HG02798 (cell line): ENCODE results near the gene METRN.
"Not testable (repeated sequence)": the region's sequence is repeated elsewhere in the genome, so short reads cannot be mapped to it uniquely, and the experiment has no call there.

Experiments used
- ATAC-seq: cut with Tn5 transposase; IDR thresholded peaks from one replicate; pipeline ENCODE4 v1.9.1; 2021; ENCODE audit warnings: mild to moderate bottlenecking; ENCODE audit not compliant: unreplicated experiment, poor library complexity

The METRN gene

DNA sequence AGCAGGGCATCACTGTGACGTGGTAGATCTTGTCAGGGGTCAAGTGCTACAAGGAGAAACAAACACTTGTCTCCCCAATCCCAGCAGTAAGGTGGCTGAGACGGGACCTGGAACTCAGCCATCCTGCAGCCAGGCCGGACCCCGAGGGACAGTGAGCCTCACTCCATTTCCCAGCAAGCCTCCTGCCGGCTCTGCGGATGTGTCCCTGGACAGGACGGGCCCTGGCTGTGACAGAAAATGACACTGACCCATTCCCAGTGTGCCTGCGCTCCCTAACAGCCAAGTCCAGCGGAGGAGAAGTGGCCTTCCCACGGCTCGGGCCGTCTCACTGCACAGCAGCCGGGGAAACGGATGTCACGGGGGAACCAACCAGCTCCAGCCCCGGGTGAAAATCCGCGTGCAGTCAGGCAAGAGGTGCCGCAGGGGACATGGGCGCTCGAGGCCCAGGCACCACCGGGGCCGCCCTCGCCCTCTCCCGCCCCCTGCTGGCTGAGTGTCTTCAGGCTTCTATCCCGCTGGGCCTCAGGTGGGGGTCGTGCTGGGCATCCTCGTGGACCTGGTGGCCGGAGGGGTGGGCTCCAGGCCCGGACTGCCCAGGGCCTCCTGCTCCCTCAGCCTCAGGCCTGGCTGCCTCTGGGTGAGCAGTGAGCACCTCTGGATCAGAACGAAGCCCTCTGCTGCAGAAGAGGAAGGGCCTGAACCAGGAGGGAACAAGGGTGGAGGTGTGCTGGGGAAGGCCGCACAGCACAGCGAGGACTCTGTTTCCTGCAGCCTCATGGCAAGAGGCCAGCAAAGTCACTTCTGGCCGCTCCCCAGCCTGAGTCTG, 18.7 kb downstream of the METRN start:
- ATAC-seq: no peak

DNA sequence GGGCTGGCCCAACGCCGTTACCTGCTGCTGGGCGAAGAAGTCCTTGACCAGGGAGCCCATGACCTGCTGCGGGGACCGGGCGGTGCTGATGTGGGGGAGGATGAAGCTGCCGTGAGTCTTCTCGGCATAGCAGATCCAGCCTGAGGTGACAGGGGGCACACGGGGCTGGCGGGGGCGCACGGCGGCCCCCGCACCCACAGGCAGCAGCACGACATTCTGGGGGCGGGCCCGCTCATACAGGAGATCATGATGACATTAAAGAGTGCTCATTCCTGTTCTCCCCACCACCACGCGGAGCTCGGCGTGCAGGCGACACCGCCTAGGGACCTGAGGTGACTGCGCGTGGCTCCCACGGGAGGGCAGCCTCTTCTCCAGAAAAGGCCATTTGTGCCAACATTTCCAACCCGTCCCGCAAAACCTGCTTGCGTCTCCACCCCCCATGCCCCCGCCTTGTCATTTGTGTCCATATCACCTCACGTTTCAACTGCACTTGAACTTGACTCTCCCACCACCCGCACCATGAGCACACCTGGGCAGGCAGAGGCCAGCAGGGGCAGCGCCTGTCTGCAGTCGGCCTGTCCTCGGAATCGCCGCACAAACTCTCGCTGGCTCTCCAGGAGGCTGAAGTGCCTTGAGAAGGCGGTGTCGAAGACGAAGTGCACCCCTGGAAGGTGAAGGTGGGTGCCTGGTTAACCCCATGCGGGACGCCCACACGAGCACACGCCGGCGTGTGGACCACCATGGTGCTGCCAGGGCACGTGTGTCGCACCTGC, 19.5 kb downstream of the METRN start:
- no peak for ATAC-seq

- no peak for ATAC-seq
Measured at GRCh38 chr16:734981-735881, 20.3 kb downstream of the METRN start.

GRCh38 chr16:735982-736453, 21.1 kb downstream of the METRN start:
- ATAC-seq: peak; percentile 45

GRCh38 chr16:736936-737481, 22.1 kb downstream of the METRN start:
- no peak for ATAC-seq

DNA sequence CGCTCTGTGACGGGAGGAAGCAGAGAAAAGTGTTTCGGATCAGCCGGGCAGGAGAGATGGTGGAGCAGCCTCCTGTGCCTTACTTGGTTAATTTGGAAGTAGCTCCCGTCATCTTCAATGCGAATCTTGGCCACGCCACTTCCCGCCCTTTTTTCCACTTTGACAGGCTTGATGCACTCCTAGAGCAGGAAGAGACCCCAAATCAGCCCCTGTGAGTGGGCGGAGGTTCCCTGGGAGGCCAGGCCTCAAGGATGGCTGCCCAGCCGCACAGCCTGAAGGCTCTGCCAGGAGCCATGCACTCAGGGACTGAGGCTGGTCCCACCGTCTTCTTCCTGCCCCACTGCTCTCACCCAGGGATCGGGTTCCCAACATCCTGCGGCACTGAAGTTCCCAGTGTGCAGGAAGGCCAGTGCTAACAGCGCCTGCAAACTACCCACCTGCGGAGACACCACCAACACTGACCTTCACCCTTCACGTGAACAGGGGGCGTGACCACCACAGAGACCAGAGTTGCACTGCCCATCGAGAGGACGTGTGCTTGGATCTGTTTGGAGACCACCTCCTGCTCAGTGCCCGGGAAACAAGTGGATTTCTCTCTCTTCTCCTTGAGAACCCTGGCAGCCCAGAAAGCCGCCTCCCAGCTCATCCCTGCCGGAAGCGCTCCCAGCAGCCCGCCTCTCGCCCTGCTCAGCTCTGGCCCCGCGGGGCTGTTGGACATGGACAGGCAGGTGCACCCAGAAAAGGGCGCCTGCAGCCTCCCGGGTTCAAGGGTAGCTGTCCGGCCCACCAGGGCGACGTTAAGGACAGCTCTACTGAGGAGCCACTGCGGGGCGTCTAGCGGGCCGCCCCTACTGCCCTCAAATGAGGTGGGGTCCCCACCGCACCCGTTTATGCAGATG, 24.9 kb downstream of the METRN start:
- no peak for ATAC-seq

DNA sequence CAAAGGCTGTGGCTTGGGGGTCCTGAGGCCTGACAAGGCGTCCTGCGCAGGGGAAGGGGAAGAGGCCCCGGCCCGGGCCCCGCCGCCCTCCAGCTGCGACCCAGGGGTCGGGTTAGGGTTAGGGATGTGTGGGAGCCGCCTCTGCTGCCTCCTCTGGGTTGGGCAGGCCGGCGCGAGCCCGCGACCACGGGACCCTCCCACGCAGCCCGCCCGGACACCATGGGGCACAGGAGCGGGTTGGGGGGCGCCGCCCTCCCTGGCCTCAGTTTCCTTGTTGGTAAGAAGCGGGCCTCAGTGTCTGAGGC, 25.5 kb downstream of the METRN start:
- ATAC-seq: peak; percentile 6

- peak; percentile 75 for ATAC-seq
Measured at GRCh38 chr16:740764-741505, 26.0 kb downstream of the METRN start, which contains the start of gene CIAO3. Gene CIAO3, minus strand, starts transcription at chr16:740997. Its CDS starts 12 bp downstream, at chr16:740985.

DNA sequence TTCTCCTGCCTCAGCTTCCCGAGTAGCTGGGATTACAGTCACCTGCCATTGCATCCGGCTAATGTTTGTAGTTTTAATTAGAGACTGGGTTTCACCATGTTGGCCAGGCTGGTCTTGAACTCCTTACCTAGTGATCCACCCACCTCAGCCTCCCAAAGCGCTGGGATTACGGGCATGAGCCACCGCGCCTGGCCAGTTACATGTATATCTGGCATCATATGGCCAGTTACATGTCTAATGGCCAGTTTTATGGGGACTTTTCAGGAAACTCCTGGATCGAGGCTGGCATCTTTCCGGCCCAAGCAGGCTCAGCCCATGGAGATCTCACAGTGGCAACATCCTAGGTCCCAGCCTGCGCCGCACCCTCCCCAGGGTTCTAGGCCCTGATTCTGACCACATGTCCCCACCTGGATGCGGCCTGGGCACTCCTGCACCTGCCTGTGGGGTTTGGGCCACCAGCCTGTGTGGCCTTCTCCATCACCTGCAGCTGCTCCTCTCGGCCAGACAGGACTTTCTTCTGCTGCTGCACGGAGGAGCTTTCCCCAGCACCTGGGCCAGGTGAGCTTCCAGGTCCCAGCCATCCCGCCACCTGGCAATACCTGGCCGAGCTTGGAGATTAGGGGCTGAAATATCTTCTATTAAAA, 27.2 kb downstream of the METRN start:
- ATAC-seq: no peak

- not testable (repeated sequence) for ATAC-seq
Measured at GRCh38 chr16:742894-743293, 28.0 kb downstream of the METRN start.

GRCh38 chr16:743794-744500, 29.0 kb downstream of the METRN start:
- no peak for ATAC-seq

DNA sequence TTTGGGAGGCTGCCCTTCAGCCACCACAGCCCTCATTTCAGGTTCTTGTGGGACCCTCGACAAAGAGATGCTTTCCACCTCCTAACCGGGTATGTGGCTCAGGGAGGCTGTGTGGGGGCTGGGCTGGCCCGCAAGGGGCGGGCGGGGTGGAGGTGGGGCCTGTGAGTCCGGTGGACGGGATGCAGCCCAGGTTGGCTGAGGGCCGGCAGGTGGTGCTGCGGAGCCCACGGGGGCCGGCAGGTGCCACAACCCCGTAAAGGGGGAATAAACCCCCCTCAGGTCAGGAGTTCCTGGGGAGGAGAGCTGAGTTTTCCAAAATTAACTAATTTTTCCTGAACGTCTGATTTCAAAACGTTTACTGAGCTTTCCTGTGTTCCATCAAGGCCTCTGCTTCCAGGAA, 30.8 kb downstream of the METRN start:
- ATAC-seq: no peak

- ATAC-seq: no peak
Measured at GRCh38 chr16:746637-747036, 31.7 kb downstream of the METRN start.

GRCh38 chr16:747978-748746, 33.2 kb downstream of the METRN start:
- no peak for ATAC-seq

GRCh38 chr16:749010-749409, 34.1 kb downstream of the METRN start:
- no peak for ATAC-seq

DNA sequence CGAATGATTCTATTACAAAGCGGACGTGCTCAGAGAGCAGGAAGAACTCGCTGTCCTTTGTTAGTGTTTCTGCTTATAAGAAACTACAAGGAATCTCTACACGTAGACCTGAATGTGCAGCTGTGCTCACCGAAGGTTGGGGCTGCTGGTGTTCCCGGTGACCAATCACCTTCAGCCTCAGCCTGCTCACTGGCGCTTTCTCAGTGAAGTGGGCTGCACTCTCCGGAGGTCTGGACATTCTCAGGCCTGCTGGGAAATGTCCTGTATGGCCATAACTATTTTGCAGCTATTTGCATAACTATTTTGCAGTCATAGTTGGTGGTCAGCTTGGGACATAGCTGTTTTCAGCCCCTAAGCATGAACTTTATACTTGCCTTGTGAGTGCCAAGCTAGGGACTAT, 35.6 kb downstream of the METRN start:
- no peak for ATAC-seq
